ENCODE results near the gene CAPZA1. TPM values are rescaled to one million over a fixed set of nuclear protein-coding genes. Genes with fewer than 3 reads are reported as not detected.
"Not testable (repeated sequence)": the region's sequence is repeated elsewhere in the genome, so short reads cannot be mapped to it uniquely, and the experiment has no call there.

CAPZA1 gene
- total RNA-seq, 1 experiment from 2014 or later: 171 TPM

GRCh38 chr1:112636597-112637253, 17.1 kb downstream of the CAPZA1 start:
- Histone ChIP-seq H3K27ac (ENCODE audit: low read depth, low read length, poor library complexity, severe bottlenecking) (peak overlapping the region; percentile 46), H3K27me3 (replicated peaks; ENCODE audit: insufficient read depth, low read depth, low read length, poor library complexity) (no peaks in the 10 kb centered on the region), H3K4me1 (ENCODE audit: insufficient read depth, low read length, poor library complexity, severe bottlenecking) (peaks cover 12% of the 10 kb centered on the region), H3K4me3 (ENCODE audit: low read depth, low read length, poor library complexity, severe bottlenecking) (no peak overlapping the region), H3K9me3 (ENCODE audit: low read depth, low read length, poor library complexity, severe bottlenecking) (no peaks in the 10 kb centered on the region), H3K36me3 (ENCODE audit: insufficient read depth, low read length, poor library complexity, severe bottlenecking) (no peaks in the 10 kb centered on the region)
- DNase-seq (ENCODE audit: low spot score): no peak
- ChIA-PET CTCF (no interaction called here), POLR2A (ENCODE audit: low non-redundant PET) (no interaction called here)
- intact Hi-C loops (cut with micrococcal nuclease; ENCODE audit: unreplicated experiment): no loop called here
- no TSS peak for BruUV-seq (replicated peaks)
- TF ChIP-seq CTCF (conservative IDR thresholded peaks at IDR 0.05; ENCODE audit: low read depth, low read length) (no peak), EZH2 (IDR thresholded peaks at IDR 0.05; ENCODE audit: borderline replicate concordance, low read depth, low read length, poor library complexity, severe bottlenecking) (no peak)

GRCh38 chr1:112637254-112638109, 17.9 kb downstream of the CAPZA1 start:
- CTCF ChIA-PET: no interaction called here
- H3K27ac ChIP-seq (ENCODE audit: low read depth, low read length, poor library complexity, severe bottlenecking): peak overlapping the region; percentile 46
- POLR2A ChIA-PET (ENCODE audit: low non-redundant PET): interaction anchor here (0.5 kb wide), 1 partner anchor 243 kb away, joined by 7 read pairs; no protein-coding TSS in a partner anchor
- H3K36me3 ChIP-seq (ENCODE audit: insufficient read depth, low read length, poor library complexity, severe bottlenecking): no peaks in the 10 kb centered on the region
- H3K9me3 ChIP-seq (ENCODE audit: low read depth, low read length, poor library complexity, severe bottlenecking): no peaks in the 10 kb centered on the region
- H3K27me3 ChIP-seq (replicated peaks; ENCODE audit: insufficient read depth, low read depth, low read length, poor library complexity): no peaks in the 10 kb centered on the region
- DNase-seq (ENCODE audit: low spot score): no peak
- no TSS peak for BruUV-seq (replicated peaks)
- no peak overlapping the region for H3K4me3 ChIP-seq (ENCODE audit: low read depth, low read length, poor library complexity, severe bottlenecking)
- peaks cover 12% of the 10 kb centered on the region for H3K4me1 ChIP-seq (ENCODE audit: insufficient read depth, low read length, poor library complexity, severe bottlenecking)
- intact Hi-C loops (cut with micrococcal nuclease; ENCODE audit: unreplicated experiment): no loop called here
- TF ChIP-seq EZH2 (IDR thresholded peaks at IDR 0.05; ENCODE audit: borderline replicate concordance, low read depth, low read length, poor library complexity, severe bottlenecking) (no peak), CTCF (conservative IDR thresholded peaks at IDR 0.05; ENCODE audit: low read depth, low read length) (no peak)

- POLR2A ChIA-PET (ENCODE audit: low non-redundant PET): interaction anchor here (0.5 kb wide), 1 partner anchor 244 kb away, joined by 7 read pairs; no protein-coding TSS in a partner anchor
- intact Hi-C loops (cut with micrococcal nuclease; ENCODE audit: unreplicated experiment): no loop called here
- no peak for TF ChIP-seq EZH2 (IDR thresholded peaks at IDR 0.05; ENCODE audit: borderline replicate concordance, low read depth, low read length, poor library complexity, severe bottlenecking)
- TF ChIP-seq CTCF (conservative IDR thresholded peaks at IDR 0.05; ENCODE audit: low read depth, low read length): no peak
- Histone ChIP-seq H3K9me3 (ENCODE audit: low read depth, low read length, poor library complexity, severe bottlenecking) (no peaks in the 10 kb centered on the region), H3K4me3 (ENCODE audit: low read depth, low read length, poor library complexity, severe bottlenecking) (no peak overlapping the region), H3K4me1 (ENCODE audit: insufficient read depth, low read length, poor library complexity, severe bottlenecking) (peaks cover 12% of the 10 kb centered on the region), H3K36me3 (ENCODE audit: insufficient read depth, low read length, poor library complexity, severe bottlenecking) (no peaks in the 10 kb centered on the region), H3K27ac (ENCODE audit: low read depth, low read length, poor library complexity, severe bottlenecking) (no peak overlapping the region), H3K27me3 (replicated peaks; ENCODE audit: insufficient read depth, low read depth, low read length, poor library complexity) (no peaks in the 10 kb centered on the region)
- CTCF ChIA-PET: no interaction called here
- no peak for DNase-seq (ENCODE audit: low spot score)
- no TSS peak for BruUV-seq (replicated peaks)
Measured at GRCh38 chr1:112638110-112638428, 18.4 kb downstream of the CAPZA1 start.

- CTCF ChIA-PET; POLR2A ChIA-PET (ENCODE audit: low non-redundant PET); DNase-seq (ENCODE audit: low spot score); H3K36me3 ChIP-seq (ENCODE audit: insufficient read depth, low read length, poor library complexity, severe bottlenecking); intact Hi-C loops (cut with micrococcal nuclease; ENCODE audit: unreplicated experiment); H3K27me3 ChIP-seq (replicated peaks; ENCODE audit: insufficient read depth, low read depth, low read length, poor library complexity); H3K27ac ChIP-seq (ENCODE audit: low read depth, low read length, poor library complexity, severe bottlenecking); BruUV-seq (replicated peaks); H3K4me3 ChIP-seq (ENCODE audit: low read depth, low read length, poor library complexity, severe bottlenecking); H3K9me3 ChIP-seq (ENCODE audit: low read depth, low read length, poor library complexity, severe bottlenecking): not testable (repeated sequence)
- H3K4me1 ChIP-seq (ENCODE audit: insufficient read depth, low read length, poor library complexity, severe bottlenecking): peaks cover 12% of the 10 kb centered on the region
Measured at GRCh38 chr1:112640437-112640836, 20.8 kb downstream of the CAPZA1 start.
